GM18526 (cell line): Measurements from ENCODE around the gene LGALS3BP.

Experiments used
- POLR2A ChIP-seq: IDR thresholded peaks from 3 replicates; pipeline ENCODE4 v1.6.1; 2011; ENCODE audit not compliant: insufficient read length; ENCODE audit errors: extremely low read depth

LGALS3BP gene

DNA sequence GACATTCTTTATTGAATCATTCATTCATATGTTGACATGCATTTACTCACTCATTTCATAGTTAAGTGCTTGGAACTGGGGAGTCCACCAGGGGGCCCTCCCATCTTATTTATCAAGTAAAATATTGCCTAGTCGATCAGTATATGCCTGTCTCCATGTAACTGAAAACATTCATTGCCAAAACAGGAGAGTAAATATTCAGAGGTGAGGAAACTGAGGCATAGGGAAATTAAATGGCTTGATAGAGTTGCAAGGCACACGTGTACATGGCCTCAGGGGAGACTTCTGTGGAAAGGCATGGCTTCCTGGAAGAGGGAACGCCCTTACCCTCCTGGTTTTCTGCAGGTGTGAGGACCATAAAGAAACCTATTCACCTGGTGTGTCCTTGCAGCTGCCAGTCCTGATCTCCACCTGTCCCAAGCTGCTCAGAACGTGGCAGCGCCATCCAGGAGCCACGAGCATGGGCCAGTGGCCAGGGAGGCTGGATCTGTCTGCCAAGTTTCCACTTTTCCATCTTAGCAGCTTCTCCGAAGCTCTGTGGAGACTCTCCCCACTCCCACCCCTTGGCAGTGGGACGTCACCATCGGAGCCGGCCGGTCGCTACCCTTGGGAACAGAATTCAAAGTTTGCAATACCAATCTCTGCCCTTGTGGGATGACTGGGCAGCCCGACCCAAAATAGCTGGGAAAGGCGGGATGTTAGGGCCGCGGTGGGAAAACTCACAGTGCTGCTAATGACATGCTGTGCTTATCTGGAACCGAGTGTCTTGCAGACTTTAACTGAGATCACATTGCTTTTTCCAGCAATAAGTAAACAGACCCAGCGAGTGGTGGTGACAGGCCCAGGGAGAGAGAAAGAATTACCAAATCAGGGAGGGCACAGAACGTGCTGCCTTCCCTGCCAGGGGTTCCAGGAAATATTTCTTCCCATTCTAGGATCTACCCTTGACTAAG is 40.2 kb upstream of the LGALS3BP start:
- TF ChIP-seq POLR2A: no peak

DNA sequence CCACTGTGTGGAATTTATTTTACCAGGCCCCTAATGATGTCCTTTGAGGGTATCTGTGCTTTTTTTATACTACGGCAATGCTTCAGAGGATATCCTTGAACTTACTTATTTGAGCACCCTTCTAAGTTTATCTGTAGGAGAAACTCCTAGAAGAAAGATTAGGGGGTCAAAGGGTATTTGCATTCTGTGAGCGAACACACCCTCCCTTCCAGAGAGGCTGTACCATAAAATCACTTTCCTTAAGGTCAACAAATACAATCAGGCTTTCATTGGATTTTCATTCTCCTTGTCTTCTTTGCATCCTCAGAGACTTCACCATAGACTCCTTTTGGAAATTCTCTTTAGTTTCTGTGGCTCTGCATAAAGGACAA is 39.5 kb upstream of the LGALS3BP start:
- no peak for TF ChIP-seq POLR2A

DNA sequence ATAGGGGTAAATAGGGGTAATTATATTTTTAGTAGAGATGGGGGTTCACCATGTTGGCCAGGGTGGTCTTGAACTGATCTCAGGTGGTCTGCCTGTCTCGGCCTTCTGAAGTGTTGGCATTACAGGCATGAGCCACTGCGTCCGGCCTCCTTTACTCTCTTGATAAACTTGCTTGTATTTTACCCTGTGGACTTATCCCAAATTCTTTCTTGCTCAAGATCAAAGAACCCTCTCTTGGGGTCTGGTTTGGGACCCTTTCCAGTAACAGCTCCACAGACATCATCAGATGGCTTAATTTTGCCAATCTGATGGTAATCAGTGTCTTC is 38.6 kb upstream of the LGALS3BP start:
- no peak for TF ChIP-seq POLR2A

DNA sequence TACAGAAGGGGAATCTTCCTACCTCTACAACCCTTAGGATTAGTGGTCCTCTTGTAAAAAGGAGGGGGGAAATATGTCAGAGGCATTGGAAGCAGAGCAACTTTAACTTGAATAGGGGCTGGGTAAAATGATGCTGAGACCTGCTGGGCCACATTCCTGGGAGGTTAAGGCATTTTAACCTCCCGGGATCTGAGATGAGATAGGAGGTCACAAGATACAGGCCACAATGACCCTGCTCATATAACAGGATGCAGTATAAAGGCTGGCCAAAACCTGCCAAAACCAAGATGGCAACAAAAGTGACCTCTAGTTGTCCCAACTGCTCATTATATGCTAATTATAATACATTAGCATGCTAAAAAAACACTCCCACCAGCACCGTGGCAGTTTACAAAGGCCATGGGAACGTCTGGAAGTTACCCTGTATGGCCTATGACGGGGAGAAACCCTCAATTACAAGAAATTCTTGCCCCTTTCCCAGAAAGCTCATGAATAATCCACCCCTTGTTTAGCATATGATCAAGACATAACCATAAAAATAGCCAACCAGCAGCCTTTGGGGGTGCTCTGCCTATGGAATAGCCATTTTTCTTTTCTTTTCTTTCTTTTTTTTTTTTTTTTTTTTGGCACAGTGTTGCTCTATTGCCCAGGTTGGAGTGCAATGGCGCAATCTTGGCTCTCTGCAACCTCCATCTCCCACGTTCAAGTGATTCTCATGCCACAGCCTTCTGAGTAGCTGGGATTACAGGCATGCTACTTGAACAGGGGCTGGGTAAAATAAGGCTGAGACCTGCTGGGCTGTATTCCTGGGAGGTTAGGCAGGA is 38.0 kb upstream of the LGALS3BP start:
- no peak for TF ChIP-seq POLR2A

DNA sequence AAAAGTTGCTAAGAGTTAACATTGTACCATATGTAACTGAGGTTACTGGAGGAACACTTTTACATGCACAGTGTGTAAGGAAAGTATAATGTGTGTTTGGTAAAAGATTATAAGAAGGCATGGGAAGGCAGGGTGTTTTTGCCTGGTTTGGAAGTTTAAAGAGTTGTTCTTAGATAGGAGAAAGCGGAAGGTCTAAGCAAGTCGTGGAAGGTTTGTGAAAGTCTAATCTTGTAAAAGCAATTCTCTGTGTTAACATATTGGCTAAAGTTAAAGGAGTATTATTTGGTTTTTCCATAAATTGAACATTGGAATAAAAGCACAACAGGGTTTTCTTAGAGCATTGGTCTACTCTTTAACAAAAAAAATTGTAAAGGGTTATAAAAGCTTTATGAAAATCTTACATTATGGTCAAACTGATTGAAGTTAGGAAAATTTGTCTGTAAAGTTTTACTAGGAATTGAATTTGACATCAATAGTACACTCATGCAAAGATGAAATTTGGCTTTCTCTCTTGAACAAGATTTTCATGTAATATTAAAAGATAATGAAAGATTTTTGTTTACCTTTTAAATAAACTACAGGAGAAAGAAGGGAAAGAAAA is 34.5 kb upstream of the LGALS3BP start:
- TF ChIP-seq POLR2A: no peak

GRCh38 chr17:79012563-79013134 is 32.9 kb upstream of the LGALS3BP start:
- TF ChIP-seq POLR2A: no peak

- no peak for TF ChIP-seq POLR2A
Measured at GRCh38 chr17:79011451-79012147, 31.9 kb upstream of the LGALS3BP start.

DNA sequence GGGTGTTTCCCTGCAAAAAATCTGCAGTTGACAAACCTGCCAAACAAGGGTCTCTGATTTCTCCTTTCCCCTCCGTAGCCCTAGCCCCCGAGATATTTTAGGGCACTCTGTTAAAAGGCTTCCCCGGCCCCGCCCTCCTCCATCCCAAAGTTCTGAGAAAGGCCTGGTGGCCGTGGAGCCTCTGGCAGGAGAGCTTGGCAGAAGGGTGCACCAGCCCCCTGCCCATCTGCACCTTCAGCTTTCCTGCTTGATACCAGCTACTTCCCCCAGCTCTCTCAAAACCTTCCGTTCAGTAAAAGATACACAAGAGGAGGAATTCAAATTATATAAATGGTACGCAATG is 30.6 kb upstream of the LGALS3BP start:
- no peak for TF ChIP-seq POLR2A

DNA sequence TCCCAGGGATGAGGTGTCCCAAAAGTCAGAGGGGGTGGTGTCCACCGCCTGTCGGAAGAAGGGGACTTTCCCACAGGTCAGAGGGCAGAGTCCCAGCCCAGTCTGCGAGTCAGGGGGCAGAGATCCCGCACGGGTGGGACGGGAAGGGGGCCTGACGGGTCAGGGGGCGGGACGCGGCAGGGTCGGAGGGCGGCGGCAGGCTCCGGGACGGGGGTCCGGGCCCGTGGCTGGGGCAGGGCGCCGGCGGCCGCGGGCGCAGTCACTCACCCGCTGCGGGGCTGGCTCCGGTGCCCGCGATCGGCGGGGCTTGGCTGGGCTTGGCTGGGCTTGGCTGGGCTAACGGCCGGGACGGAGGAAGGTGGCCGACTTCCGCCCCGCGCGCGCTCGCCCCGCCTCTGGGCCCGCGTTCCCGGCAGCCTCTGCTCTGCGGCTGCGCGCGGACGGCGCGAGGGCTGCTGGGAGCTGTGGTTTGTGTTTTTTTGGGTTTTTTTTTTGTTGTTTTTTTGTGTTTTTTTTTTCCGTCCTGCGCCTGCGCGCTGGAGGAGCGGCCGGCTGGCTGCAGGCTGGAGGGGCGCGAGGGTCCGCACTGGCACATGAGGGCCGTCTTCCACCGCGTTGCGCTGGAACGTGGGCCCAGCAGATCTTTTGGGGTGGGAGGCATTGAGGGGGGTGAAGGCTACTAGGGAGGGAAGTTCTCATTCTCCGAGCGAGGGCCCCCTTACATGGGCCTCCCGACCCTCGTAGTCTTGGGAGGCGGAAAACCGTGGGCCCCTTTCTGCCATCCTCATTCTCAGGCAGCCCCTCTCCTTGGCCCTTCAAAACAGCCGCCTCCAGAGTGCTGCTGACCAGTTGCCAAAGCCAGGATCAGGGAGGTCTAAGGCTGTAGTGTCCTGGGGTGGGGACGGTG is 29.9 kb upstream of the LGALS3BP start, which contains the start of gene CANT1:
CANT1 (minus strand) TSS at position 368 of the 907 bp plus-strand sequence. CDS start 12,142 bp downstream, outside the sequence.
- peak; percentile 74 for TF ChIP-seq POLR2A

DNA sequence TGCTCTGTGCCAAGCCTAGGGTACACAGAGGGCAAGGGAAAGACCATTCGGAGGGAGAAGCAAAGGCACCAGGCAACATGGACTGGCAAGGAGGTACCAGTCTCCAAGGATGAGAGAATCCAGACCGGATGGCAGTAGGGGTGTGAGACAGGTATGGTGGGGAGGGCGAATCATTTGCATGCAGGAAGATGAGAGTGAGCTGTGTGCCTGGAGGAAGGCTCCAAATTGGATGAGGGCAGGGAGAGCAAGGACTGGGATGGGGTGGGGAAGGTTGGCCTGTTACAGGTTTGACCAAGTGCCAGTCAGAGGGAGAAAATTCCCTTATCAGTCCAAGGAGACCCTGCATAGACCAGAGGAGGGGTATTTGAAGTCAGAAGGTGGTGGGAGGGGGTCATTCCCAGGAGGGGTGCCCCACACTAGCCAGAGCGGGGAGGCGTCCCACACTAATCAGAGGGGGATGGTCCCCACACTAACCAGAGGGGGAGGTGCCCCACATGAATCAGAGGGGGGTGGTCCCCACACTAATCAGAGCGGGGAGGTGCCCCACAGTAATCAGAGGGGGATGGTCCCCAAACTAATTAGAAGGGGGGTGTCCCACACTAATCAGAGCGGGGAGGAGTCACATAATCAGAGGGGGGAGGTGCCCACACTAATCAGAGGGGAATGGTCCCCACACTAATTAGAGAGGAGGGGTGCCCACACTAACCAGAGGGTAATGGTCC is 29.1 kb upstream of the LGALS3BP start:
- no peak for TF ChIP-seq POLR2A

- no peak for TF ChIP-seq POLR2A
Measured at GRCh38 chr17:79007504-79008381, 28.0 kb upstream of the LGALS3BP start.

DNA sequence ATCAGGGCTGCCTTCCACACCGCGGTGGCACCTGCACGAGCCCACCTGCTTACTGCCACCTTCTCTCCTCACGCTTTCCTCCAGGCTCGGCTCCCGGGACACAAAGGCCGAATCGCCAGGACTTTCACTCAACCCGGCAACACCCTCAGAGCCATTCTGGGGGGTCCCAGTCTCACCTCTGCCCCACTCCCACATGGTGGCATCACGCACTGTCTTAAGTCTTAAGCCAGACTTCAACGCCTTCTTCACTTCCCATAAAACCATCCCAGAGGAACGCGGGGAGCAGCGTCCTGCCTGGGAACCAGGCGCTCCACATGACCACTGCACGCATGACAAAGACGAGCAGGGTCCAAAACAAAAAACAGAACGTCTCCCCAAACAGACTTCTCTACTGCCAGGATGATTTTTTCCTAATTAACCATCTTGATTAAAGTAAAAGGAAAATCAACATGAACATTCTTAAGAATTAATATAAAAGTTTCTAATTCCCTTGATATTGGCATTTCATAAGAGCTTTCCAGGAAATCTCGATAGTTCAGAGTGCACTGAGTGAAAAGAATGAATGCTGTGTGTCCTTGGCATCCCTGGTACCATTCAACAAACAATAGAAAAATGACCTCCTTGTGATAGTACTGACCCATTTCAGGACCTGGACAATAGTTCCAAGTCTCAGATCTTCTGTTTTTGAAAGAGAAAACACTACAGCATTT is 27.2 kb upstream of the LGALS3BP start:
- no peak for TF ChIP-seq POLR2A

- TF ChIP-seq POLR2A: no peak
Measured at GRCh38 chr17:79006046-79006445, 26.3 kb upstream of the LGALS3BP start.
